ENCODE data around the gene SYNE4. TPM values are rescaled to one million over a fixed set of nuclear protein-coding genes. Genes with fewer than 3 reads are reported as not detected.

SYNE4 gene
- total and polyA plus RNA-seq, 2 of the 13 experiments (the other 11 are each of a cell fraction or from before 2014, with no cell fraction given): 13.7 to 23.0 TPM

DNA sequence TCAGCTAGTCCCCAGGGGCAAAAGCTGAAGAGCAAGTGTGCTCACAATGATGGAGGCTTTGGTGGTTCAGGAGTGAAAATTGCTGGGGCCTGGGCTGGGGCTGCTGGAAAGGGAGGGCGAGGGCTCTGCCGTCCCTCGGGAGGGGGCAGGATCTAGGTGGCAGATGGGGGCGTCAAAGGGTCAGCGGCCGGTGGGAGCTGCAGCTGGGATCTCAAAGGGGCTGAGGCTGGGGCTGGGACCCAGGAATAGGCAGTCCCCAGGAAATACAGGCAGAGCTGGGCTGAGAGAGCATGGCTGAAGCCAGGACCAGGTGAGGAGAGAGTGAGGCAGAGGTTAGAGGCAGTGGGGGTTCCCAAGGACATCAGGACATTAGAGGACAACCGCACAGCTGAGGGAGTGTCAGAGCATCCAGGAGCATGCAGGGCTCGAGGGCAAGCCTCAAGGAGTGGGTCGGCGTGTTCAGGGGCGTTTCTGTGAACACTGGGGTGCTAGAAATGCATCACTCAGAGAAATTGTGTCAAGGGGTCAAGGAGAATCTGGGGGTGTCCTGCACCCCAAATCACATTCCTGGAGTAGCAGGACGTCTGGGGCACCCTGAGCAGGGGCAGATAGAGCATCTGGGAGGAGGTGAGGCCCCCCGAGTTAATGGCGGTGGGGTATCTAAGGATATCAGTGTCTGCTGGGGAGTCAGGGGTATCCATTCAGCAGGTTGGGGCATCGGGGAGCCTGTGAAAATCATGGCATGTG, 1.2 kb upstream of the SYNE4 start (continued):
- TF ChIP-seq, protein P1, sequence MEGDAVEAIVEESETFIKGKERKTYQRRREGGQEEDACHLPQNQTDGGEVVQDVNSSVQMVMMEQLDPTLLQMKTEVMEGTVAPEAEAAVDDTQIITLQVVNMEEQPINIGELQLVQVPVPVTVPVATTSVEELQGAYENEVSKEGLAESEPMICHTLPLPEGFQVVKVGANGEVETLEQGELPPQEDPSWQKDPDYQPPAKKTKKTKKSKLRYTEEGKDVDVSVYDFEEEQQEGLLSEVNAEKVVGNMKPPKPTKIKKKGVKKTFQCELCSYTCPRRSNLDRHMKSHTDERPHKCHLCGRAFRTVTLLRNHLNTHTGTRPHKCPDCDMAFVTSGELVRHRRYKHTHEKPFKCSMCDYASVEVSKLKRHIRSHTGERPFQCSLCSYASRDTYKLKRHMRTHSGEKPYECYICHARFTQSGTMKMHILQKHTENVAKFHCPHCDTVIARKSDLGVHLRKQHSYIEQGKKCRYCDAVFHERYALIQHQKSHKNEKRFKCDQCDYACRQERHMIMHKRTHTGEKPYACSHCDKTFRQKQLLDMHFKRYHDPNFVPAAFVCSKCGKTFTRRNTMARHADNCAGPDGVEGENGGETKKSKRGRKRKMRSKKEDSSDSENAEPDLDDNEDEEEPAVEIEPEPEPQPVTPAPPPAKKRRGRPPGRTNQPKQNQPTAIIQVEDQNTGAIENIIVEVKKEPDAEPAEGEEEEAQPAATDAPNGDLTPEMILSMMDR (CRISPR knock-in tag; IDR thresholded peaks at IDR 0.05): no peak
- TF ChIP-seq, protein P2, sequence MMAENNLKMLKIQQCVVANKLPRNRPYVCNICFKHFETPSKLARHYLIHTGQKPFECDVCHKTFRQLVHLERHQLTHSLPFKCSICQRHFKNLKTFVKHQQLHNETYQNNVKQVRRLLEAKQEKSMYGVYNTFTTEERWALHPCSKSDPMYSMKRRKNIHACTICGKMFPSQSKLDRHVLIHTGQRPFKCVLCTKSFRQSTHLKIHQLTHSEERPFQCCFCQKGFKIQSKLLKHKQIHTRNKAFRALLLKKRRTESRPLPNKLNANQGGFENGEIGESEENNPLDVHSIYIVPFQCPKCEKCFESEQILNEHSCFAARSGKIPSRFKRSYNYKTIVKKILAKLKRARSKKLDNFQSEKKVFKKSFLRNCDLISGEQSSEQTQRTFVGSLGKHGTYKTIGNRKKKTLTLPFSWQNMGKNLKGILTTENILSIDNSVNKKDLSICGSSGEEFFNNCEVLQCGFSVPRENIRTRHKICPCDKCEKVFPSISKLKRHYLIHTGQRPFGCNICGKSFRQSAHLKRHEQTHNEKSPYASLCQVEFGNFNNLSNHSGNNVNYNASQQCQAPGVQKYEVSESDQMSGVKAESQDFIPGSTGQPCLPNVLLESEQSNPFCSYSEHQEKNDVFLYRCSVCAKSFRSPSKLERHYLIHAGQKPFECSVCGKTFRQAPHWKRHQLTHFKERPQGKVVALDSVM (CRISPR knock-in tag; IDR thresholded peaks at IDR 0.05): no peak

DNA sequence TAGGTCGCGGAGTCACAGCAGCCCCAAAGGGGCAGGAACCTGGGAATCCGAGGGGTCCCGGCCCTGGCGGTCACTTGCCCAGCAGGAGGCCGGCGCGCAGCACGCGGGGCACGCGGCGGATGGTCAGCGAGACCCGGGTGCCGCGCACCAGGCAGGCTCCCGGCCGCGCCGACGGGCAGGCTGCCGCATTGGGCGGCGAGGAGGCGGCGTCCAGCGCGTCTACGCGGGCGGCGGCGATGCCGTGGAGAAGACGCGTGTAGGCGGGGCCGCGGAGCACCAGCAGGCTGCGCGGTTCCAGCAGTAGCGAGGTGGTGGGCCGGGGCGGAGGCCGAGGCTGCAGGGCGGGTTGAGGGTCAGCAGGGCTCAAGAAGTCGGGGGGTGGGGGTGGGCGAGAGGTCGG, 607 bp upstream of the SYNE4 start:
- in situ Hi-C loops (cut with HindIII; ENCODE audit: extremely low pct_ligation_motif_present, low pct_unique_long_range_greater_than_20kb): no loop called here

More for the DNA sequence above, 607 bp upstream of the SYNE4 start:
- intact Hi-C loops (cut with micrococcal nuclease; ENCODE audit: unreplicated experiment): loop anchor here (2.0 kb wide), 1 partner anchor 34 kb away; no protein-coding TSS in a partner anchor
- Histone ChIP-seq H3K4me3 (replicated peaks in 1 of 3; ENCODE audit: insufficient read depth in 1 of 3, low read depth in 2 of 3, low read length in 3 of 3) (peak overlapping the region in 1 of 3 experiments; percentile 93; a peak in 2 of 6 replicates), H3K9ac (ENCODE audit: insufficient read depth, low read depth, low read length) (no peak overlapping the region), H3K9me3 (ENCODE audit: low read length) (no peaks in the 10 kb centered on the region), H4K20me1 (ENCODE audit: insufficient read depth, low read length) (no peaks in the 10 kb centered on the region), H3K79me2 (ENCODE audit: insufficient read depth, low read length) (peaks cover 9% of the 10 kb centered on the region), H3K36me3 (replicated peaks in 1 of 2; ENCODE audit: control insufficient read depth in 1 of 2, insufficient read depth in 2 of 2, low read length in 2 of 2) (peaks cover 0 to 4% of the 10 kb centered on the region in 2 experiments; a peak in 2 of 5 replicates), H3K27me3 (ENCODE audit: control insufficient read depth in 1 of 2, insufficient read depth in 2 of 2, low read length in 2 of 2) (no peaks in the 10 kb centered on the region; a peak in 1 of 5 replicates), H3K4me1 (ENCODE audit: insufficient read depth, low read length) (peaks cover 46% of the 10 kb centered on the region), H3K27ac (ENCODE audit: extremely low read length, insufficient read depth, low read length) (peak overlapping the region; percentile 35), H3K4me2 (ENCODE audit: low read depth, low read length) (peak overlapping the region; percentile 99), H2AFZ (ENCODE audit: low read length) (no peak overlapping the region)
- no TSS peak for BruUV-seq (replicated peaks)
- 95% methylated on average over 50 of the region's 50 CpGs for WGBS (ENCODE audit: low lambda C conversion rate)
- no peak for TF ChIP-seq NKX3-1 (CRISPR knock-in tag; IDR thresholded peaks at IDR 0.05)
- TF ChIP-seq ZNF777 (CRISPR knock-in tag; IDR thresholded peaks at IDR 0.05): 0 out of 2 replicates have a peak, but pooled peaks have one; percentile 6
- no peak for TF ChIP-seq ZNF383 (CRISPR knock-in tag; IDR thresholded peaks at IDR 0.05; ENCODE audit: borderline replicate concordance)
- DNase-seq (ENCODE audit: low spot score) (no peak), FAIRE-seq (no peak), ATAC-seq (no peak)
- ChIA-PET CTCF (ENCODE audit: low intra/inter-chr PET ratio, low total read pairs) (no interaction called here), POLR2A (interaction anchor here (0.6 to 1.9 kb wide), 5 partner anchors 13 to 106 kb away, joined by 3 to 17 read pairs (median 7); partner anchors contain the start of genes POLR2I, TBCB and THAP8)

All from HepG2 (cell line).